ENCODE results near the gene ITSN2. TPM values are rescaled to one million over a fixed set of nuclear protein-coding genes. Genes with fewer than 3 reads are reported as not detected.

ITSN2 gene
- total RNA-seq, 3 donors from 2014 or later = 43.4 to 69.8 (median 46.5) TPM

DNA sequence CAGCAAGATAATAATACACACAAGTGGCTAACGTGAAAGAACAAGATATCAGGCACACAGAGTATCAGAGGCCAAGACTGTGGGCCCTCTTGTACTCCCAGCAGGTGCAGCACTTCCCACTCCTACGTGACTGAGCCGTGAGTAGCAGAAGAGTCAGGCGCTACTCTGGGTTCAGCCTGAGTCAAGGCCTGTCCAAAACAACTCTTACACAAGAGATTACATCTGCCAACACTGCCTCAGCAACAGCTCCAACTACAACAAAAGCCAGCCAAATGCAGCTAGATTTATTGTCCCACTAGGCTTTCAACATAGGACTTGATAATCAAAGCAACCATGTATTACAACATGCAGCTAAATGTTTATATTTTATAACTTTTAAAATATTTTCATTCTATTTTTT lies 56.2 kb downstream of the ITSN2 start:
- Histone ChIP-seq H3K36me3 (no peaks in the 10 kb centered on the region), H3K9me3 (no peaks in the 10 kb centered on the region), H3K27ac (peak overlapping the region in 1 of 2 donors; percentile 73), H3K4me1 (no peaks in the 10 kb centered on the region), H3K27me3 (no peaks in the 10 kb centered on the region), H3K4me3 (no peak overlapping the region)
- intact Hi-C loops (cut with DNase I; ENCODE audit: low total_unique reads) = no loop called here
- TF ChIP-seq POLR2A (IDR thresholded peaks at IDR 0.05) (no peak), POLR2AphosphoS5 (IDR thresholded peaks at IDR 0.05) (peak; percentile 66 to 77 (median 74))
- peak; percentile 60 to 71 for DNase-seq (ENCODE audit: low spot score in 2 of 2)

GRCh38 chr2:24301599-24301998 lies 58.7 kb downstream of the ITSN2 start:
- Histone ChIP-seq H3K4me3 (no peak overlapping the region), H3K4me1 (no peaks in the 10 kb centered on the region), H3K36me3 (no peaks in the 10 kb centered on the region), H3K27ac (no peak overlapping the region), H3K27me3 (no peaks in the 10 kb centered on the region), H3K9me3 (no peaks in the 10 kb centered on the region)
- TF ChIP-seq POLR2A (IDR thresholded peaks at IDR 0.05) = no peak
- TF ChIP-seq POLR2AphosphoS5 (IDR thresholded peaks at IDR 0.05) = no peak
- TF ChIP-seq, protein P1, sequence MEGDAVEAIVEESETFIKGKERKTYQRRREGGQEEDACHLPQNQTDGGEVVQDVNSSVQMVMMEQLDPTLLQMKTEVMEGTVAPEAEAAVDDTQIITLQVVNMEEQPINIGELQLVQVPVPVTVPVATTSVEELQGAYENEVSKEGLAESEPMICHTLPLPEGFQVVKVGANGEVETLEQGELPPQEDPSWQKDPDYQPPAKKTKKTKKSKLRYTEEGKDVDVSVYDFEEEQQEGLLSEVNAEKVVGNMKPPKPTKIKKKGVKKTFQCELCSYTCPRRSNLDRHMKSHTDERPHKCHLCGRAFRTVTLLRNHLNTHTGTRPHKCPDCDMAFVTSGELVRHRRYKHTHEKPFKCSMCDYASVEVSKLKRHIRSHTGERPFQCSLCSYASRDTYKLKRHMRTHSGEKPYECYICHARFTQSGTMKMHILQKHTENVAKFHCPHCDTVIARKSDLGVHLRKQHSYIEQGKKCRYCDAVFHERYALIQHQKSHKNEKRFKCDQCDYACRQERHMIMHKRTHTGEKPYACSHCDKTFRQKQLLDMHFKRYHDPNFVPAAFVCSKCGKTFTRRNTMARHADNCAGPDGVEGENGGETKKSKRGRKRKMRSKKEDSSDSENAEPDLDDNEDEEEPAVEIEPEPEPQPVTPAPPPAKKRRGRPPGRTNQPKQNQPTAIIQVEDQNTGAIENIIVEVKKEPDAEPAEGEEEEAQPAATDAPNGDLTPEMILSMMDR (IDR thresholded peaks at IDR 0.05) = no peak
- no peak for DNase-seq (ENCODE audit: low spot score in 2 of 2)
- intact Hi-C loops (cut with DNase I; ENCODE audit: low total_unique reads) = no loop called here

DNA sequence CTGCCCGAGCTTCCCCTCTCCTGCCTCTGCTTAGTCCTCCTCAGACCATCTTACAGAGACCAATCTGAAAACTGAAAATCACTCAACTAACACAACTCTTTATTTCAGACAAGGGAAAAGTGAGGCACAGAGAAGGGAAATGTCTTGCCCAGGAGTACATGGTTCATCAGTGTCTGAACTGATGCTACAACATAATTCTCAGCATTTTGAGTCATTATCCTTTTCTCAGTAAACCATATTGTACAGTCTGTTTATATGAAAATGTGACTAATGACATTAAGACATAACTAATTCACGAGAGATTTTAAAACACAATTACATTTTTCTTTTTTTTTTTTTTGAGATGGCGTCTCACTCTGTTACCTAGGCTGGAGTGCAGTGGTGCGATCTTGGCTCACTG lies 62.7 kb downstream of the ITSN2 start:
- Histone ChIP-seq H3K36me3 (no peaks in the 10 kb centered on the region), H3K27me3 (no peaks in the 10 kb centered on the region), H3K27ac (no peak overlapping the region), H3K4me3 (no peak overlapping the region), H3K9me3 (no peaks in the 10 kb centered on the region), H3K4me1 (no peaks in the 10 kb centered on the region)
- DNase-seq (ENCODE audit: low spot score in 2 of 2) = no peak
- intact Hi-C loops (cut with DNase I; ENCODE audit: low total_unique reads) = no loop called here
- TF ChIP-seq POLR2A (IDR thresholded peaks at IDR 0.05) (no peak), POLR2AphosphoS5 (IDR thresholded peaks at IDR 0.05) (no peak)
- TF ChIP-seq, protein P1 (IDR thresholded peaks at IDR 0.05) = no peak

DNA sequence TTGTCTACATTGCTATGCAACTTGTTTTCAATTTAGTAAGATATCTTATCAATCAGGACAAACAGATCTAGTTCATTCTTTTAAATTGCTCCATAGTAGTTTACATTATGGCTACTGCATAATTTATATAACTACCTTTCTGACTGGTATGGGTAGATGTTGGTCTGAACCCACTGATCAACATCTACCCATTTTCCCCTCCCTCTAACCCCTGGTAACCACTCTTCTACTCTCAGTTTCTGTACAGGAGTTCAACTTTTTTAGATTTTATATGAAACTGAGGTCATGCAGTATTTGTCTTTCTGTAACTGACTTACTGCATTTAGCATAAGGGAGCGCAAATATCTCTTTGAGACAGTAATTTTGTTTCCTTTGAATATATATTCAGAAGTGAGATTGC lies 73.2 kb downstream of the ITSN2 start:
- DNase-seq (ENCODE audit: low spot score in 2 of 2) = no peak
- no peaks in the 10 kb centered on the region for H3K9me3 ChIP-seq
- no peaks in the 10 kb centered on the region for H3K36me3 ChIP-seq
- no peaks in the 10 kb centered on the region for H3K4me1 ChIP-seq
- no peak for TF ChIP-seq POLR2AphosphoS5 (IDR thresholded peaks at IDR 0.05)
- TF ChIP-seq, protein P1 (IDR thresholded peaks at IDR 0.05) = no peak
- no peak overlapping the region for H3K27ac ChIP-seq
- no peaks in the 10 kb centered on the region for H3K27me3 ChIP-seq
- no peak overlapping the region for H3K4me3 ChIP-seq
- intact Hi-C loops (cut with DNase I; ENCODE audit: low total_unique reads) = no loop called here

GRCh38 chr2:24285484-24286152 lies 74.7 kb downstream of the ITSN2 start:
- DNase-seq (ENCODE audit: low spot score in 2 of 2) = no peak
- Histone ChIP-seq H3K27me3 (no peaks in the 10 kb centered on the region), H3K36me3 (no peaks in the 10 kb centered on the region), H3K4me3 (no peak overlapping the region), H3K9me3 (no peaks in the 10 kb centered on the region), H3K4me1 (no peaks in the 10 kb centered on the region), H3K27ac (no peak overlapping the region)
- TF ChIP-seq, protein P1 (IDR thresholded peaks at IDR 0.05) = no peak
- TF ChIP-seq POLR2A (IDR thresholded peaks at IDR 0.05) (no peak), POLR2AphosphoS5 (IDR thresholded peaks at IDR 0.05) (no peak)
- intact Hi-C loops (cut with DNase I; ENCODE audit: low total_unique reads) = no loop called here

Data from breast epithelium (tissue), 4 donors.